ENCODE data around the gene LRRC32. TPM values are rescaled to one million over a fixed set of nuclear protein-coding genes. Genes with fewer than 3 reads are reported as not detected.

Gene LRRC32
- total RNA-seq, 1 donor from 2014 or later, result 0.39 TPM

- Mint-ChIP-seq H3K27ac (ENCODE audit: unreplicated experiment) (no peak overlapping the region), H3K27me3 (ENCODE audit: unreplicated experiment) (peaks cover 2% of the 10 kb centered on the region), H3K4me1 (ENCODE audit: low read depth, unreplicated experiment) (no peaks in the 10 kb centered on the region), H3K9me3 (ENCODE audit: unreplicated experiment) (peaks cover 10% of the 10 kb centered on the region), H3K36me3 (ENCODE audit: unreplicated experiment) (peaks cover 8% of the 10 kb centered on the region), H3K4me3 (ENCODE audit: unreplicated experiment) (no peak overlapping the region)
- TF ChIP-seq CTCF (IDR thresholded peaks at IDR 0.05; ENCODE audit: partially characterized antibody, unreplicated experiment), result no peak
- DNase-seq, result no peak
Observed at GRCh38 chr11:76629853-76630599, 40.5 kb downstream of the LRRC32 start.

GRCh38 chr11:76629116-76629852 lies 41.3 kb downstream of the LRRC32 start:
- Mint-ChIP-seq H3K4me3 (ENCODE audit: unreplicated experiment) (no peak overlapping the region), H3K27me3 (ENCODE audit: unreplicated experiment) (peaks cover 5% of the 10 kb centered on the region), H3K4me1 (ENCODE audit: low read depth, unreplicated experiment) (no peaks in the 10 kb centered on the region), H3K27ac (ENCODE audit: unreplicated experiment) (no peak overlapping the region), H3K36me3 (ENCODE audit: unreplicated experiment) (peaks cover 8% of the 10 kb centered on the region), H3K9me3 (ENCODE audit: unreplicated experiment) (peaks cover 10% of the 10 kb centered on the region)
- TF ChIP-seq CTCF (IDR thresholded peaks at IDR 0.05; ENCODE audit: partially characterized antibody, unreplicated experiment), result no peak
- DNase-seq, result no peak

- Mint-ChIP-seq H3K4me3 (ENCODE audit: unreplicated experiment) (no peak overlapping the region), H3K4me1 (ENCODE audit: low read depth, unreplicated experiment) (no peaks in the 10 kb centered on the region), H3K9me3 (ENCODE audit: unreplicated experiment) (peaks cover 10% of the 10 kb centered on the region), H3K27ac (ENCODE audit: unreplicated experiment) (no peak overlapping the region), H3K36me3 (ENCODE audit: unreplicated experiment) (peaks cover 8% of the 10 kb centered on the region), H3K27me3 (ENCODE audit: unreplicated experiment) (peaks cover 5% of the 10 kb centered on the region)
- no peak for DNase-seq
- TF ChIP-seq CTCF (IDR thresholded peaks at IDR 0.05; ENCODE audit: partially characterized antibody, unreplicated experiment), result no peak
Observed at GRCh38 chr11:76628408-76628947, 42.1 kb downstream of the LRRC32 start.

- H3K36me3 Mint-ChIP-seq (ENCODE audit: unreplicated experiment), result peaks cover 8% of the 10 kb centered on the region
- H3K4me3 Mint-ChIP-seq (ENCODE audit: unreplicated experiment), result no peak overlapping the region
- TF ChIP-seq CTCF (IDR thresholded peaks at IDR 0.05; ENCODE audit: partially characterized antibody, unreplicated experiment), result no peak
- H3K9me3 Mint-ChIP-seq (ENCODE audit: unreplicated experiment), result peaks cover 10% of the 10 kb centered on the region
- peaks cover 6% of the 10 kb centered on the region for H3K27me3 Mint-ChIP-seq (ENCODE audit: unreplicated experiment)
- no peak for DNase-seq
- no peak overlapping the region for H3K27ac Mint-ChIP-seq (ENCODE audit: unreplicated experiment)
- no peaks in the 10 kb centered on the region for H3K4me1 Mint-ChIP-seq (ENCODE audit: low read depth, unreplicated experiment)
Observed at GRCh38 chr11:76627606-76628005, 42.9 kb downstream of the LRRC32 start.
